ENCODE results near the gene NUDT1.

NUDT1 gene

GRCh38 chr7:2280424-2280823 lies 38.4 kb downstream of the NUDT1 start:
- no peaks in the 10 kb centered on the region for H3K9me3 ChIP-seq (ENCODE audit: control insufficient read depth, insufficient read depth, low read depth, low read length)
- H3K4me3 ChIP-seq (ENCODE audit: low read depth, low read length) = no peak overlapping the region
- no peaks in the 10 kb centered on the region for H3K4me1 ChIP-seq (ENCODE audit: control insufficient read depth, insufficient read depth, low read length)
- H3K27ac ChIP-seq (ENCODE audit: extremely low read depth, low read depth, low read length) = no peak overlapping the region
- CTCF ChIA-PET = interaction anchor here (0.6 to 0.7 kb wide), 3 partner anchors 11 to 41 kb away, joined by 3 to 6 read pairs (median 3); no protein-coding TSS in a partner anchor
- TF ChIP-seq ZNF24 (tag by site-specific recombination; IDR thresholded peaks at IDR 0.05) (no peak), ZNF701 (tag by site-specific recombination; IDR thresholded peaks at IDR 0.05) (no peak)
- H3K36me3 ChIP-seq (ENCODE audit: control insufficient read depth in 2 of 2, insufficient read depth in 1 of 2, low read length in 2 of 2) = no peaks in the 10 kb centered on the region
- POLR2A ChIA-PET = no interaction called here

DNA sequence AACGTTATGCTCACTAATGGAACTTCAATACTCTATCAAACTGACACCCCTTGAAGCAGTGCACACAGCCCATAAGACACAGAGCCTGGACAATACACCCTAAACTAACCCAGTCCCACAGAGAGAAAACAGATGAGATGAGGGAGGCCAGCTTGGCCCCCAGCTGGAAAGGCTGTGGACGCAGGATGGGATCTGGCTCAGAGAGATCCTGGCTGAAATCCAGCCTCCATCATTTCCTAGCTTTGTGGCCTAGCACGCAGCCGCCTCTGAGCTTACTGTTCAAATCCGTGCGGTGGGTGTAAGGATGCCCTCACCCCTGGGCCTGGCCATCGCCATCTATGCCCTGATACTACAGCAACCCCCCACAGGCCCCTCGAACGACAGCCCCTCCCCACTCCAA lies 39.5 kb downstream of the NUDT1 start:
- no peak overlapping the region for H3K4me3 ChIP-seq (ENCODE audit: low read depth, low read length)
- no peaks in the 10 kb centered on the region for H3K9me3 ChIP-seq (ENCODE audit: control insufficient read depth, insufficient read depth, low read depth, low read length)
- POLR2A ChIA-PET = no interaction called here
- H3K4me1 ChIP-seq (ENCODE audit: control insufficient read depth, insufficient read depth, low read length) = no peaks in the 10 kb centered on the region
- CTCF ChIA-PET = interaction anchor here (0.6 kb wide), 1 partner anchor 42 kb away, joined by 3 read pairs; no protein-coding TSS in a partner anchor
- no peak overlapping the region for H3K27ac ChIP-seq (ENCODE audit: extremely low read depth, low read depth, low read length)
- no peaks in the 10 kb centered on the region for H3K36me3 ChIP-seq (ENCODE audit: control insufficient read depth in 2 of 2, insufficient read depth in 1 of 2, low read length in 2 of 2)
- no peak for TF ChIP-seq ZNF148 (tag by site-specific recombination; IDR thresholded peaks at IDR 0.05; ENCODE audit: borderline replicate concordance)

DNA sequence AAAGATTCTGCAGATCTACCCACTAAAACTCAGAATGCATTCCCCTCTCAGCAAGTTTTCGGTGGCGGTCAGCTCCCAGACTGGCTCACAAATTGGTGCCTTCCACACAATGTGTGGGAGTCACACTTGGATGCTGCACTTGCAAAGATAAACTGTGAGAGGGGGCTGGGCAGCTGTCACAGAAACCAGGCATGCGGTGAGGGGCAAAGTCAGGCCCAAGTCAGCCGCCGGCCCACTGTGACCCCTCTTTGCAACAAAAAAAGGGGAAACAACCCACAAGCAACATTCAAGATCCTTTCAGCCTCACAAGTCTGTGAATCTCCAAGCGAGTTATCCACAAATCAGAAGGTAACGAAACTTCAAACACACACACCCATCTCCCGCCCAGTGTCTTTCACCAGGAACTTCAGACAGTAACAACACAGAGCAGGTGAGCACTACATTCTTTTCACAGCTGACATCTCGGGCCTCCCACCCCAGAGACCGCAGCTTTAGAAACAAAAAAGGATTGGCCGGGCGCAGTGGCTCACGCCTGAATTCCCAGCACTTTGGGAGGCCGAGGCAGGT lies 40.2 kb downstream of the NUDT1 start:
- Histone ChIP-seq H3K9me3 (ENCODE audit: control insufficient read depth, insufficient read depth, low read depth, low read length) (no peaks in the 10 kb centered on the region), H3K27ac (ENCODE audit: extremely low read depth, low read depth, low read length) (no peak overlapping the region), H3K4me1 (ENCODE audit: control insufficient read depth, insufficient read depth, low read length) (no peaks in the 10 kb centered on the region), H3K36me3 (ENCODE audit: control insufficient read depth in 2 of 2, insufficient read depth in 1 of 2, low read length in 2 of 2) (no peaks in the 10 kb centered on the region), H3K4me3 (ENCODE audit: low read depth, low read length) (no peak overlapping the region)
- CTCF ChIA-PET = interaction anchor here (0.6 kb wide), 2 partner anchors 42 to 80 kb away, joined by 3 to 4 read pairs; no protein-coding TSS in a partner anchor
- POLR2A ChIA-PET = no interaction called here
- TF ChIP-seq, protein P1, sequence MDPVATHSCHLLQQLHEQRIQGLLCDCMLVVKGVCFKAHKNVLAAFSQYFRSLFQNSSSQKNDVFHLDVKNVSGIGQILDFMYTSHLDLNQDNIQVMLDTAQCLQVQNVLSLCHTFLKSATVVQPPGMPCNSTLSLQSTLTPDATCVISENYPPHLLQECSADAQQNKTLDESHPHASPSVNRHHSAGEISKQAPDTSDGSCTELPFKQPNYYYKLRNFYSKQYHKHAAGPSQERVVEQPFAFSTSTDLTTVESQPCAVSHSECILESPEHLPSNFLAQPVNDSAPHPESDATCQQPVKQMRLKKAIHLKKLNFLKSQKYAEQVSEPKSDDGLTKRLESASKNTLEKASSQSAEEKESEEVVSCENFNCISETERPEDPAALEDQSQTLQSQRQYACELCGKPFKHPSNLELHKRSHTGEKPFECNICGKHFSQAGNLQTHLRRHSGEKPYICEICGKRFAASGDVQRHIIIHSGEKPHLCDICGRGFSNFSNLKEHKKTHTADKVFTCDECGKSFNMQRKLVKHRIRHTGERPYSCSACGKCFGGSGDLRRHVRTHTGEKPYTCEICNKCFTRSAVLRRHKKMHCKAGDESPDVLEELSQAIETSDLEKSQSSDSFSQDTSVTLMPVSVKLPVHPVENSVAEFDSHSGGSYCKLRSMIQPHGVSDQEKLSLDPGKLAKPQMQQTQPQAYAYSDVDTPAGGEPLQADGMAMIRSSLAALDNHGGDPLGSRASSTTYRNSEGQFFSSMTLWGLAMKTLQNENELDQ (tag by site-specific recombination; IDR thresholded peaks at IDR 0.05; ENCODE audit: low read depth) = no peak
- TF ChIP-seq, protein P2, sequence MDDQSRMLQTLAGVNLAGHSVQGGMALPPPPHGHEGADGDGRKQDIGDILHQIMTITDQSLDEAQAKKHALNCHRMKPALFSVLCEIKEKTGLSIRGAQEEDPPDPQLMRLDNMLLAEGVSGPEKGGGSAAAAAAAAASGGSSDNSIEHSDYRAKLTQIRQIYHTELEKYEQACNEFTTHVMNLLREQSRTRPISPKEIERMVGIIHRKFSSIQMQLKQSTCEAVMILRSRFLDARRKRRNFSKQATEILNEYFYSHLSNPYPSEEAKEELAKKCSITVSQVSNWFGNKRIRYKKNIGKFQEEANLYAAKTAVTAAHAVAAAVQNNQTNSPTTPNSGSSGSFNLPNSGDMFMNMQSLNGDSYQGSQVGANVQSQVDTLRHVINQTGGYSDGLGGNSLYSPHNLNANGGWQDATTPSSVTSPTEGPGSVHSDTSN (CRISPR knock-in tag; IDR thresholded peaks at IDR 0.05) = no peak
- TF ChIP-seq ZBTB6 (tag by site-specific recombination; IDR thresholded peaks at IDR 0.05) (no peak), ZNF146 (tag by site-specific recombination; IDR thresholded peaks at IDR 0.05) (no peak), ZSCAN16 (tag by site-specific recombination; IDR thresholded peaks at IDR 0.05) (no peak), ZNF664 (tag by site-specific recombination; IDR thresholded peaks at IDR 0.05) (no peak), ZNF248 (tag by site-specific recombination; IDR thresholded peaks at IDR 0.05) (no peak), ZNF529 (tag by site-specific recombination; IDR thresholded peaks at IDR 0.05; ENCODE audit: insufficient replicate concordance) (no peak), ZNF10 (tag by site-specific recombination; IDR thresholded peaks at IDR 0.05) (no peak), ZNF133 (tag by site-specific recombination; IDR thresholded peaks at IDR 0.05) (no peak)
- TF ChIP-seq, protein P3, sequence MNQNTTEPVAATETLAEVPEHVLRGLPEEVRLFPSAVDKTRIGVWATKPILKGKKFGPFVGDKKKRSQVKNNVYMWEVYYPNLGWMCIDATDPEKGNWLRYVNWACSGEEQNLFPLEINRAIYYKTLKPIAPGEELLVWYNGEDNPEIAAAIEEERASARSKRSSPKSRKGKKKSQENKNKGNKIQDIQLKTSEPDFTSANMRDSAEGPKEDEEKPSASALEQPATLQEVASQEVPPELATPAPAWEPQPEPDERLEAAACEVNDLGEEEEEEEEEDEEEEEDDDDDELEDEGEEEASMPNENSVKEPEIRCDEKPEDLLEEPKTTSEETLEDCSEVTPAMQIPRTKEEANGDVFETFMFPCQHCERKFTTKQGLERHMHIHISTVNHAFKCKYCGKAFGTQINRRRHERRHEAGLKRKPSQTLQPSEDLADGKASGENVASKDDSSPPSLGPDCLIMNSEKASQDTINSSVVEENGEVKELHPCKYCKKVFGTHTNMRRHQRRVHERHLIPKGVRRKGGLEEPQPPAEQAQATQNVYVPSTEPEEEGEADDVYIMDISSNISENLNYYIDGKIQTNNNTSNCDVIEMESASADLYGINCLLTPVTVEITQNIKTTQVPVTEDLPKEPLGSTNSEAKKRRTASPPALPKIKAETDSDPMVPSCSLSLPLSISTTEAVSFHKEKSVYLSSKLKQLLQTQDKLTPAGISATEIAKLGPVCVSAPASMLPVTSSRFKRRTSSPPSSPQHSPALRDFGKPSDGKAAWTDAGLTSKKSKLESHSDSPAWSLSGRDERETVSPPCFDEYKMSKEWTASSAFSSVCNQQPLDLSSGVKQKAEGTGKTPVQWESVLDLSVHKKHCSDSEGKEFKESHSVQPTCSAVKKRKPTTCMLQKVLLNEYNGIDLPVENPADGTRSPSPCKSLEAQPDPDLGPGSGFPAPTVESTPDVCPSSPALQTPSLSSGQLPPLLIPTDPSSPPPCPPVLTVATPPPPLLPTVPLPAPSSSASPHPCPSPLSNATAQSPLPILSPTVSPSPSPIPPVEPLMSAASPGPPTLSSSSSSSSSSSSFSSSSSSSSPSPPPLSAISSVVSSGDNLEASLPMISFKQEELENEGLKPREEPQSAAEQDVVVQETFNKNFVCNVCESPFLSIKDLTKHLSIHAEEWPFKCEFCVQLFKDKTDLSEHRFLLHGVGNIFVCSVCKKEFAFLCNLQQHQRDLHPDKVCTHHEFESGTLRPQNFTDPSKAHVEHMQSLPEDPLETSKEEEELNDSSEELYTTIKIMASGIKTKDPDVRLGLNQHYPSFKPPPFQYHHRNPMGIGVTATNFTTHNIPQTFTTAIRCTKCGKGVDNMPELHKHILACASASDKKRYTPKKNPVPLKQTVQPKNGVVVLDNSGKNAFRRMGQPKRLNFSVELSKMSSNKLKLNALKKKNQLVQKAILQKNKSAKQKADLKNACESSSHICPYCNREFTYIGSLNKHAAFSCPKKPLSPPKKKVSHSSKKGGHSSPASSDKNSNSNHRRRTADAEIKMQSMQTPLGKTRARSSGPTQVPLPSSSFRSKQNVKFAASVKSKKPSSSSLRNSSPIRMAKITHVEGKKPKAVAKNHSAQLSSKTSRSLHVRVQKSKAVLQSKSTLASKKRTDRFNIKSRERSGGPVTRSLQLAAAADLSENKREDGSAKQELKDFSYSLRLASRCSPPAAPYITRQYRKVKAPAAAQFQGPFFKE (tag by site-specific recombination; IDR thresholded peaks at IDR 0.05; ENCODE audit: borderline replicate concordance) = no peak

Data from HEK293 (cell line).